Sigmoid colon (tissue), 4 donors: ENCODE results near the gene MAZ.

Experiments
- EP300 ChIP-seq, 4 donors: sonication (generic); formaldehyde crosslinking; IDR thresholded peaks; one replicate each; pipeline ENCODE4 v1.6.1; 2017; ENCODE audit warnings: antibody characterized with exemption in 4 of 4
- POLR2A ChIP-seq, 2 donors: fragments of 450-650 bp; IDR thresholded peaks; one replicate each; pipeline ENCODE4 v1.6.1; 2016; ENCODE audit warnings: antibody characterized with exemption in 2 of 2, mild to moderate bottlenecking in 2 of 2, moderate library complexity in 2 of 2
- POLR2AphosphoS5 ChIP-seq, 4 donors: sonication (generic); formaldehyde crosslinking; IDR thresholded peaks; one replicate each; pipeline ENCODE4 v1.6.1; 2017; ENCODE audit warnings: antibody characterized with exemption in 4 of 4
- TF ChIP-seq, protein P1 (sequence below), 4 experiments: fragments of 450-650 bp in 3 of 4; fragments of 200-600 bp in 1 of 4; IDR thresholded peaks; one replicate each; pipeline ENCODE4 v1.5.1; 2016 to 2019; ENCODE audit warnings: antibody characterized with exemption in 4 of 4, mild to moderate bottlenecking in 3 of 4, moderate library complexity in 2 of 4

DNA sequence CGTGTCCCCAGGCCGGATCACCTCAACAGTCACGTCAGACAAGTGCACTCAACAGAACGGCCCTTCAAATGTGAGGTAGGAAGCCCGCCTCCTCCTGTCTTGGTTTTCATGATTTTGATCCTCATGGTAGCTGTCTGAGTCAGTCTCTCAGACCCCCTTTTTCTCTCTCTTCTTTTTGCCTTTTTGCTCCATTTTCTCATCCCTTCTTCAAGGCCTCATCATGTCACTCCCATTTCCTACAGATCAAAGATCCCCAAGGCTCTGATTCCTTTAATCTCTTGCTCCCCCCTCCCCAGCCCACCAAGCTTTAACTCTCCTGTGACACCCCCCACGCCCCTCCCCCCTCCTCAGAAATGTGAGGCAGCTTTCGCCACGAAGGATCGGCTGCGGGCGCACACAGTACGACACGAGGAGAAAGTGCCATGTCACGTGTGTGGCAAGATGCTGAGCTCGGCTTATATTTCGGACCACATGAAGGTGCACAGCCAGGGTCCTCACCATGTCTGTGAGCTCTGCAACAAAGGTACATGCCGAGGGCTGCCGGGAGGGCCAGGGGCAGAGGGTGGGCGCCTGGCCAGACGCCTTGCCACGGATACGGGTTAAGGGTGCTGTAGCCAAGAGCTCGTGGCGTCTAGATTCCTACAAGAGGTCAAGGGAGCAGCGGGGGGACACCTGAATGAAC lies 2.0 kb downstream of the MAZ start:
- TF ChIP-seq, protein P1, sequence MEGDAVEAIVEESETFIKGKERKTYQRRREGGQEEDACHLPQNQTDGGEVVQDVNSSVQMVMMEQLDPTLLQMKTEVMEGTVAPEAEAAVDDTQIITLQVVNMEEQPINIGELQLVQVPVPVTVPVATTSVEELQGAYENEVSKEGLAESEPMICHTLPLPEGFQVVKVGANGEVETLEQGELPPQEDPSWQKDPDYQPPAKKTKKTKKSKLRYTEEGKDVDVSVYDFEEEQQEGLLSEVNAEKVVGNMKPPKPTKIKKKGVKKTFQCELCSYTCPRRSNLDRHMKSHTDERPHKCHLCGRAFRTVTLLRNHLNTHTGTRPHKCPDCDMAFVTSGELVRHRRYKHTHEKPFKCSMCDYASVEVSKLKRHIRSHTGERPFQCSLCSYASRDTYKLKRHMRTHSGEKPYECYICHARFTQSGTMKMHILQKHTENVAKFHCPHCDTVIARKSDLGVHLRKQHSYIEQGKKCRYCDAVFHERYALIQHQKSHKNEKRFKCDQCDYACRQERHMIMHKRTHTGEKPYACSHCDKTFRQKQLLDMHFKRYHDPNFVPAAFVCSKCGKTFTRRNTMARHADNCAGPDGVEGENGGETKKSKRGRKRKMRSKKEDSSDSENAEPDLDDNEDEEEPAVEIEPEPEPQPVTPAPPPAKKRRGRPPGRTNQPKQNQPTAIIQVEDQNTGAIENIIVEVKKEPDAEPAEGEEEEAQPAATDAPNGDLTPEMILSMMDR (IDR thresholded peaks at IDR 0.05): no peak
- TF ChIP-seq POLR2AphosphoS5 (IDR thresholded peaks at IDR 0.05): no peak
- TF ChIP-seq POLR2A (IDR thresholded peaks at IDR 0.05): no peak
- TF ChIP-seq EP300 (IDR thresholded peaks at IDR 0.05): no peak
